ENCODE measurements around the gene PRKN. TPM values are rescaled to one million over a fixed set of nuclear protein-coding genes. Genes with fewer than 3 reads are reported as not detected.
"Not testable (repeated sequence)": the region's sequence is repeated elsewhere in the genome, so short reads cannot be mapped to it uniquely, and the experiment has no call there.

Gene PRKN
- total RNA-seq, 1 experiment from 2014 or later: not detected

DNA sequence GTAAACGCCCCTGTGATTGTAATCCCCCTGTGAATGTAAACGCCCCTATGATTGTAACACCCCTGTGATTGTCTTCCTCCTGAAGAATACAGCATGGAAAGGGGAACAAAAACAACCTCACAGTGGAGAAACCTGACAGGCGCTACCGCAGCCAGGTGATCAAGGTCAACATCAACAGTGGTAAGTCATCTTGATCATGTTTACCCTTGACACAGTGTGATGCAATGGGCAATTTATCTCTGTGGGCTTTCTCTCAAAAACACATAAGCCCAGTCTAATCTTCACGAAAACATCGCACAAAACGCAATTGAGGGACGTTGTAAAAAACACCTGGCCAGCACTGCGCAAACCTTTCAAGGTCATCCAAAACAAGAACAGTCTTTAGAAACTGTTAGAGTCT, 277.2 kb downstream of the PRKN start:
- no peak for DNase-seq (ENCODE audit: low read depth)

DNA sequence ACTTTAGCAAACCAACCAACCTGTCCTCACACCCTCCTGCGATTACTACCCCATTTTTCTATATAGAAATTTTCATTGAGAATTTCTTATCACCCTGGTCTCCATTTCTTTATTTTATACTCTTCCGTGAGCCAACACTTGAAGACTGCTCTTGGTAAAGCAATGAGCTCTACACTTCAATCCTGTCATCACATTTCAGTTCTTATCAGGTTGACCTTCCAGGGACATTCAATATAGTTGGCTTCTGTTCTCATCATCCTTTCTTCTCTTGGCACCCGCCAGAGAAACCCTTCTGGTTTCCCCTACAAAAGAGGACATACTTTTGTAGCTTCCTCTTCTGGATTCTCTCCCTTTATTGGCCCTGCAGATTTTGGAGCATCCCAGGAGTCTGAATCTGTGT, 279.3 kb downstream of the PRKN start:
- no peak for DNase-seq (ENCODE audit: low read depth)

DNA sequence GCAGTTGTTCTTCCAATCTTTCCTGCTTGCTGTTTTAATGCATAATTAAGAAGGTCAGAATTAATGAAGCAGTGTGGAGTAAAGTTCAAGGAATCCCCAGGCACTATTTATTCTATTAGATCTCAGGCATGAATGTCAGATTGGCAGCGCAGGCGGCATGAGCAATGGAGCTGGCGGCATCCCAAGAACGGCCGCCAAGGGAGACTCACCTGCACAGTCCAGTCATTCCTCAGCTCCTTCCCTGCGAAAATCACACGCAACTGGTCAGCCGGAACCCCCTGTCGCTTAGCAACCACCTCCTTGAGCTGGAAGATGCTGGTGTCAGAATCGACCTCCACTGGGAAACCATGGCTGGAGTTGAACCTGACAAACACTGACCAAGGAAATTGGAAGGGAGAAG, 284.5 kb downstream of the PRKN start:
- DNase-seq (ENCODE audit: low read depth): peak; percentile 6

DNA sequence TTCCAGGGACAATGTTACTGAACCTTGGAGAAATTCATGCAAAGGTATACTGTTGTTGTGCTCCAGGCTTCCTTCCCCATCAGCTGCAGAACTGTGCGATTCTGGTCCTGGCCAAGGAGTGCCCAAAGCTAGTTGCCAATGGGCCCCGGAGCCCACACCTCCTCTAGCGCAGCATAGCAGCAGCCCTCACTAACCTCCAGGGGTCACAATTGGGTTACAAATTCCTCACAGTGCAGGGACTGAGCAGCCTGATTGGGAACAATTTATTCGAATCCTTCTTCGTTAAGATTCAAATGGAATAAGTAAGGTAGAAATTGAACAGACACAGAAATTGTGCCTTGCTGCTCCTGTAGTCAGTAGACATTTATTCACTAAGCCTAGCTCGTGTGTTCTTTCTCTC, 284.9 kb downstream of the PRKN start:
- DNase-seq (ENCODE audit: low read depth): peak; percentile 12

DNA sequence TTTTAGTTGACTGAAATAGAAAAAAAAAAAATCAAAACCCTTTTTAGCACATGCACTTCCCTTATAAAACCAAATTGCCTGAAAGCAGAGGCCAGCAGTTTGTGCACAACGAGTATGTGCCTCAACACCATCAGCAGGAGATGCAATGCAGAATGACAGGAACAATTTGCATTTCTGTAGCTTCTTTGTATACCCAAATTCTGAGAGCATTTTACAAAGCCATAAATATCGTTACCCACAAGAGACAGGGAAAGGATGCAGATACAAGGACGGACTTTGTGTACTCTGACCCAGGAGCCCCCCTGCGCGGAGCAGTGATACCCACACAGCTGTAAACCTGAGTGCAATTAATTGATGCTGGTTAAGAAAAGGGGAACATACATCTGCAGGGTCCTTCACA, 285.6 kb downstream of the PRKN start:
- no peak for DNase-seq (ENCODE audit: low read depth)

DNA sequence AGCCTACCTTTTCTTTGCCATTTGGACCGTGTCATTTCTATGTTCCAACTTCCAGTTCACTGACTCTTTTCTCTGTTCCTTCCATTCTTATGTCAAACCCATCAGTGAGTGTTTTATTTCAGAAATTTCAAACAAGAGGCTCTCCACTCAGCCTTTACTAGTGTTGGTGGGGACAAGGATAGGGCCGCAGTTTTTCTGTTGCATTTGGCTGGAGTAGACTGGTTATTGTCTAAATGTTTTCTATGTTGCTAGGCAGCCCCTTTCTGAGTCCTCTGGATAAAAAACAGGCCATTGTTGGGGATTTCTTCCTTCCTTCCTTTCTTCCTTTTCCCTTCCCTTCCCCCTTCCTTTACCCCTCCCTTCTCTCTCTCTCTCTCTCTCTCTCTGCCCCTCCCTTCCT, 288.6 kb downstream of the PRKN start:
- DNase-seq (ENCODE audit: low read depth): no peak

DNA sequence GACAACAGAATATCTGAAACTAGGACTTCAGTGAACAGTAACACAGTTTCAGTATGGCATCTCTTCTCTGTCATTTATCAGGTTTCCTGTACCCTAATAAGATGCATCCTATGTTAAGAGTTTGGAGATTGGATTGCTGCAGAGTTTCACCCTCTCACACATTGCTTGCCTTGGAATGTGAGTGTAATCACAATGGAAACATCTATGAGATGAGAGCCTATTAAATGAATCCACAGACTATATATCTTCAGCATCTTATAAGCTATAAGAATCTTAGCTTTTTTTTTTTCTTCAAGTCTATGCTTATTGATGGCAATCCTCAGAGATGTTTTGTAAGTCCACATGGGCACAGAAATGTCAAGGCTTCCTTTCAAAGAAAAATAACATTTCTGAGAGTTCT, 292.5 kb downstream of the PRKN start:
- DNase-seq (ENCODE audit: low read depth): no peak

DNA sequence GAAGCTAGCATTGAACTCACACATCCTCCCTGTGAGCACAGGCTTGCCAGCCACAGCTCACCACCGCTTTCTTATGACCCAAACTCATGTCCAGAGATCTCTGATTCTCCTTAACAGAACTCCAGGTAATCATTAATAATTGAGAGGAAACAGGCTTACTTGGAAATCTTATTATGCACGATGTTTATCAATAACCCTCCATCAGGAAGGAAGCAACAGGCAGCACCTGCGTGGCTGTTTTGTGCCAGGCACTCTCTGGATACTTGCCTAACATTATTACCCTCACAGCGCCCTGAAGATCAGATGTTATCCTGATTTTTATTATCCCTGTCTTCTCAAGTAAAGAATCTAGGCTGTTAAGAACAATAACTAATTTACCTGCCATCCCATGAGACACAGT, 306.6 kb downstream of the PRKN start:
- DNase-seq (ENCODE audit: low read depth): no peak

DNA sequence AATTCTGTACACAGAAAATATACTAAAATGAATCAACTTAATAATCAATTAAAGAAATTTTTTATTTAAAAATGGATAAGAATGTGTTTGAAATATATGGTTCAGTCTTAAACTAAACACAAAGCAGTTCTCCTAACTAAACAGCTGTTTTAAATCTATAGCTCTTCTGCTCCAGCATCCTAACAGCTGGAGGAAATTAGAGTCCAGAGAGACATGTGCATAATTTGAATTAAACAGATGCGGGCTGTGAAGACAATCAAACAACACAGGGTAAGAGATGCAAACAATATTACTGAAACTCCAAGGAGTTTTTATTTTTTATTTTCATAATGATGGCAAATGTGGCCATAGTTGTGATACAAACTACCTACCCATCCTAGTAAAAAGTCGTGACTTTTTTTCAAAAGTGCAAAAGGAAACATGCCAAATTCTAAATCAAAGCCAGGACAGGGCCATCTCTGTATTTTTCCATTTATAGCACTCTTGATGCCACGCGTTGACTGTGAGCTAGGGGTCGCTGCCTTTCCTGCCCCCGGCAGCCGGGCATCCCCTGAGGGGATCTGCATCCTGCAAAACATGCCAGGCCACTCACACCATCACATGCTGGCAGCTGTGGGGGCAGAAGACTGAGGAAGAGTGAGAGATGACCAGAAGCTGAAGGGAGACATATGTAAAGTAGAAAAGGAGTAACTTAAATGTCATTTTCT, 310.6 kb downstream of the PRKN start:
- peak; percentile 6 for DNase-seq (ENCODE audit: low read depth)

DNA sequence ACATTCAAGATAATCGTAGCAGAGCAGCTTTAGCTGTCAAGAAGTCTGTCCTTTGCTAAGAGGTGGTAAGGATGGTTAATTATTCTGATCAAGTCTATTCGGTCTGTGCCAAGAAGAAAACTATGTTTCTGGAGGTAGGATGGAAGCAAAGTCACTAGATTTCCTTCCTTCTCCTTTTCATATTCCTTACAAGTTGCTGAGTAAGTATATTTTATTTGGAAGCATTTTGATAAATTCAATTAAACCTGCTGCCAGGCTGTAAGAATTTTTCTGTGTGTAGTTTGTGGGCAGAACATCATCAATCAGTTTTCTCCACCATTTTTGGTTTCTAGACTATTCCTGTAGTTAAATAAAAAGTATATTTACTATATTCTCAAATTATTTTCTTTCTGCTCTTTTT, 311.3 kb downstream of the PRKN start:
- DNase-seq (ENCODE audit: low read depth): no peak

DNA sequence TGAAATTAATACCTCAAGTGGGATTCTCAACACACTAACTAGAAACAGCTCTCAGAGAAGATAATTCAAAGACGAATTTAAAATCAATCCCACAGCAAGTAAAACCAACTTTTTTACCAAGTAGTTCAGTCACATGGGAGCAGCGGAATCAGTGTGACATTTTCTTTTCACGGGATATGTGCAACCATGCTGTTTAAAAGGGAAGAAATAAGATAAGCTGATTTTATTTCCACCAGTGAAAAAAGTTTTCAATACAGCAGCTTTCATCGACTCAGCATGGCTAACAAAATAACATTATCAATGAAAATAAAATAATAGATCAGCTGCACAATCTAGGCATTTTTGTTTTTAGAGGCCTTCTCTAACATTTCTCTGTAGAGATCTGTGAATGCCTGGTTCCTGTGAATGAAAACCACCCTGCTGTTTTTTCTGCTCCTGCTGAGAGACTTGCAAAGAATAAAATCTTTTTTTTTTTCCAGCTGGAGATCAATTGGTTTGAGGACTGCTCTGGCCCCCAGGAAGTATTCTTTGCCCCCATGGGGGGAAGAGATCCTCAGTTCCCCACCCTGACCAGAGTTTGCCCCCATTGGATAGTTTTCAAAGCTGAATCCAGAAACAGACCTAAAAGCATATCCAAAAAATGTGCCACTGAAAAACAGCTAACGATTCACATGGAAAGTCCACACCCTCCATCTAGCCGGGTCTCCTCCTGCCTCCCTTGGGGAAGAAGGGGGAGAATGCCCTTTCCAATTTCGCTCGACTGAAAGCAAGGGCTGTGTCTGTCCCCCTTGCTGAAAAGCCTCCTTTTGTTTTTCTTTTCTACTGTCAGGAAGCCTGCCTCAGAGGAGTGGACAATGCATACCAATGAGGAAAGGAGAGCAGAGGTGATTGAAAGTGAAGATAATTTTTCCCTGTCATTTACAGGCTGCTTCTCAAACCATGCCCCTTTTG, 317.6 kb downstream of the PRKN start:
- no peak for DNase-seq (ENCODE audit: low read depth)

DNA sequence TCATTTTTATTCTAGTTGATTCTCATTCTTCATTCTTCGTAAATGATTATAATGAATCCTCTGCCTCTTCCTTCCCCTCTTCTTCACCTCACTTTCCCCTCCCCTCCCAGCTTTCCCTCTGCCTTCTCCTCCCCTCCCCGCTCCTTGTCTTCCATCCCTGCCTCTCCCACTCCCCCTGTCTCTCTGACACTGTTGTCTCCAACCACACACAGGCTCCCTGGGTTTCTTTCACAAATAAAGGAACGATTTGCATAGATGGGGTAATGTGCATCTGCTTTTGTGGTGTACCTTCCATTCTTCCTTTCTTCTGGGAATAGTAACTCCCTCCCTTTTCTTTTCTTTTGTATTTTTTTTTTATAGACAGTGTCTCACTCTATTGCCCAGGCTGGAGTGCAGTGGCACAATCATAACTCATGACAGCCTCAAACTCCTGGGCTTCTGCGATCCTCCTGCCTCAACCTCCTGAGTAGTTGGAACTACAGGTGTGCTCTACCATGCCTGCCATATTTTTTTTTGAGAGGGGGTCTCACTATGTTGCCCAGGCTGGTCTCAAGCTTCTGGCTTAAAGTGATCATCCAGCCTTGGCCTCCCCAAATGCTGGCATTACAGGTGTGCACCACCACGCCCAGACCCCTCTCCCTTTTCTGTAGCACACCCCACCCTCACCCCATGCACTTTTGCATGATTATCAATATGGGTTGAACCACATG, 318.6 kb downstream of the PRKN start:
- DNase-seq (ENCODE audit: low read depth): no peak

DNA sequence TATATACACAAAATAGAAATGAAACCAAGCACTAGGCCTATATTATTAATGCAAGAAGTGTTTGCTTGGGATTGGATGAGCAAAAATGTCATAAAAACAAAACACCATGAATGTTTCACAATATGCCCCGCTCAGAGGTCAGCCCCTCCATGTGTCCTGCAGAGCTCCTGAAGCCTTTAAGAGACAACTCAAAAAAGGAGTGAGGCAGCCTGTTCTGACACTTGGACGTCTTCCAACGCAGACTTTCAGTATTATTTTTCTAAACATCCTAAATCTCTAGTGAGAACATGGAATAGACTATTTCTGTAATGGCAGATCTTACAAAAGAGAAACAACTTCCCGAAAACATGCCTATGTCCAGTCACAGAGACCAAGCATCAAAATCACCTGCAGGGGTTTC, 322.6 kb downstream of the PRKN start:
- no peak for DNase-seq (ENCODE audit: low read depth)

DNA sequence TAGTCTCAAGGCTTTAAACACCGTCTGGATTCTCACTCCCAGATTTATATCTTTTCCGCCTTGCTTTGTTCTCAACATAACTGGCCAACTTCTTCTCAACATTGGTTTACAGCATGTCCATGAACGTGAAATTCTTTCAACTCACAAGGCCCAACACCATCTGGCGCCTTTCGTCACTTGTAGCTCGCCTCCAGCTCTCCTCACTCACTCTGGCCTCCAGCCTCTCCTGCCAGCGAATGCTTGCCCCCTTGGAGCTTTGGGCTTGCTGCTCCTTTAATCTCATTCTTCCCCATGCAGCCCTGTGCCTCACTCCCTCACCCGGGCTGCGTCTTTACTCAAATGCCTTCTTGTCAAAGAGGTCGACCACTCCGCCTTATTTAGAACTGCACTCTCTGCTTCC, 324.5 kb downstream of the PRKN start:
- DNase-seq (ENCODE audit: low read depth): no peak

DNA sequence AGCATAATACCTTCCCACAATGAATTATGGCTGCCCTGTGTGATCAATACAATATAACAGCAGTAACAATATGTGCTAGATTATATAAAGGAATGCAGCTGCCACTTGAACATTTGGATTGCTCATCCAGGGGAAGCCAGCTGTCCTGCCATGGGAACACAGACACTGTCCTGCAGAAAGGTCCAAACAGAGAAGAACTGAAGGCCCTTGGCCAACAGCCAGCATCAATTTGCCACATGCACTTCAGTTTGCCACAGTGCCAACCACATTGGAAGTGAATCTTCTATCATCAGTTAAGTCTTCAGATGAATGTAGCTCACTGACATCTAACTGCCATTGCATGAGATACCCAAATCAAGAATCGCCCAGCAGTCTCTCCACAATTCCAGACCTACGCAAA, 332.4 kb downstream of the PRKN start:
- no peak for DNase-seq (ENCODE audit: low read depth)

DNA sequence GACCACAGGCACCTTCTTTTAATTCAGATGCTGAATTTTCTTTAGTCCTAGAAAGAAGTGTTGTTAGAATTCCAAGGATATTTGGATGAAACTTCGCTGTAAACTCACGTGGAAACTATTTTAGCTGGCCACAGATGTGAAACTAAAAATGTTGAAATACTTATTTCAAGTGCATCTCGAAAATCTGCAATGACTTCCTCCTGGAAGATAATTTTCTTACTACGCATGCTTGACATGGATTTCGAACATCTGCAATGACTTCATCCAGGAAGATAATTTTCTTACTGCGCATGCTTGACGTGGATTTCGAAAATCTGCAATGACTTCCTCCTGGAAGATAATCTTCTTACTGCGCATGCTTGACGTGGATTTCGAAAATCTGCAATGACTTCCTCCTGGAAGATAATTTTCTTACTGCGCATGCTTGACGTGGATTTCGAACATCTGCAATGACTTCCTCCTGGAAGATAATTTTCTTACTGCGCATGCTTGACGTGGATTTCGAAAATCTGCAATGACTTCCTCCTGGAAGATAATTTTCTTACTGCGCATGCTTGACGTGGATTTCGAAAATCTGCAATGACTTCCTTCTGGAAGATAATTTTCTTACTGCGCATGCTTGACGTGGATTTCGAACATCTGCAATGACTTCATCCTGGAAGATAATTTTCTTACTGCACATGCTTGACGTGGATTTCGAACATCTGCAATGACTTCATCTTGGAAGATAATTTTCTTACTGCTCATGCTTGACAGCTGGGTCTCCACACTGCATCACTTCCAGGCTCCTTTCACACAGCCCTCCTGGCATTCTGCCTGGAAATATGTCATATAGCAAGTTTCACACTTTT, 336.4 kb downstream of the PRKN start:
- not testable (repeated sequence) for DNase-seq (ENCODE audit: low read depth)

DNA sequence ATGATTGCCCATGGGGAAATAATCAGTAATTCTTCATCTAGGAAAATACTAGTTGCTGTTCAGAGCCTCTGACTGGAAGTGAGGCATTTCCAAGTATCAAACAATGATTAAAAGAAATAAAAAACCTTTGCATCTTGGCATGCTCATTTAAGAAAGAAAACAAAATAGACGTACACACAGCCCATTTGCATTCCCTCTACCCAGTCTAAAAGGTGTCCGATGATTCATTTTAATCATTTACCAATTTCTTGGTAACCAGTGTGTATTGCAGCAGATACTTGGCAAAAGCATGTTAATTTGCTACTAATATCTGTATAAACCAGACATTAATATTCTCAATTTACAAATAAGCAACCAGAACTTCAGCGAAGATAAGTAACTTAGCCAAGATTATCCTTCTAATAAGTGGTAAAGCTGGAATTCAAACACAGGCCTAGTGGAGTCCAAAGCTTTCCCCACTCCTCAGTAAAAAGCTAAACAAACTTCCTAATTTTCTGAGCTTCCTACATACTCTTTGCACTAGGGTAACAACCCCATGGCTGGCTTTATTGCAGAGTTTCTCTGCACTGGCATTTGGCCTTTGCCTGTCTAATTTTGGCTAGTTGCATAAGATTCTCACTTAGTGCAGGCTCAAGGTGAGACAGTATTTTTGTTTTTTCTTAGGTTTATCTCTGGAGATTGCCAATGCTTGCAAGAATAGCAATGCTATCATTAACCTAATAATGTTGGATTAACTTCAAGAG, 338.1 kb downstream of the PRKN start:
- DNase-seq (ENCODE audit: low read depth): no peak

DNA sequence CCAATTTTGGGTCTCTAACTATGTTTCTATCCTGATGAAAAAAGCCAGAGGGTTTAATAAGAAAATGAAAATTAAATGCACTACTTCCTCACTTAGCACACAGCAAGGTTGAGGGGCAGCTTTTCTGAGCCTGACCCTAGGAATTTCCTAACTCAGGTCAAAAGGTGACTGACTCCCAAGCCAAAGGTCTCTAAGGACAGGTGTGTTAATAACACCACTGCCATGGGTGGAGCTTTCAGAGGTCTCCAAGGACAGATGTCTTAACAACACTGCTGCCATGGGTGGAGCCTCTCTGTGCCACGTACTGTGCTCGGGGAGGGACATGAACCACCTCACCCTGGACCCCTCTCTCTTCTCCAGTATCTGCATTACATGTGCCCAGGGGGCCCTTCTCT, 339.2 kb downstream of the PRKN start:
- no peak for DNase-seq (ENCODE audit: low read depth)

DNA sequence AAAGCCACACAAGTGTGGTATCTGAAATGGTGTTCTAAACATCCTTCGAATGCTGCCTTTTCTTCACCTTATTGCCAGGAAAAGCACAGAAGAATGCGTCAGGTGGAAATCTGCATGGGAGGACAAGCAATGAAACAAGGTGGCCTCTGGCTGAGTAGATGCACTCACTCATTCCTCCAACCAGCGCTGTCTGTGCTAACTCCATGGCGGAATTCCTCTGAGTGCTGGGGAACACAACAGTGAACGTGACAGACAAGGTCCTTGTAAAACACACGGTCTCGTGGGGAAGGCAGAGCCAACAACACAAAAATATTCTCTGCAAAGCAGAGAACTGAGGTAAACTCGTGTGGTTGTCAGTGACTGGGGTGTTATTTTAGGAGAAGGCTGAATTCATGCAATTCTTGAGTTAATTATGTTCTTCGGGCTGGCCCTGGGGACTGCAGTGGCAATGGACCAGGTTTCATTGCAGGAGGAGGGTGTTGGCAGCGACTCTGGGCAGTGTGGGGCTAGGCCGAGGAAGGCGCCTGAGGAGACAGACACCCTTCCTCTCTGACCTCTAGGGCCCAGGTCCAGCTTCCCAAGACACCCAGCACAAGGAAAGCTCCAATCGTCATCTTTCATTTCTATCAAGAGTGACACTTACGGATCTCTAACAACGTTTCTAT, 339.7 kb downstream of the PRKN start:
- no peak for DNase-seq (ENCODE audit: low read depth)

DNA sequence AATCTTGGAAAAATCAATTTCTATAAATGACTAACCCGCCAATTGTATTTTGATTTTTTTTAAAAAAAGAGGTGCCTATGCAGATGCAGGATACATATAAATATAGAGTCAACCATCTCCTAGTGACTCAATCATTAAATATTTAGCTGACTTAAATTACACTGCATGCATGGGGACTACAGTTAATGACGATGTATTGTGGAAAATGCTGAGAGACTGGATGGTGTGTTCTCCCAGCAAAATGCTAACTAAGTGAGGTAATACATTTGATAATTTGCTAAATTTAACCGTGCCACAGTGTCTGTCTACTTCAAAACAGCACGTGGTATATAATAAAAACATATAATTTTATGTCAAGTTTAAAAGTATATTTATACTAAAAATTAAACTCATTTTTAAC, 341.6 kb downstream of the PRKN start:
- DNase-seq (ENCODE audit: low read depth): no peak

All from Daoy (cell line).